Natural killer cell treated with Interleukin-12 subunit alpha and Interleukin-12 subunit beta and Interleukin-15 and Interleukin-18, amount 100 ng/mL, for 72 hours (primary cell): ENCODE results near the gene GSX2. TPM values are rescaled to one million over a fixed set of nuclear protein-coding genes. Genes with fewer than 3 reads are reported as not detected.
"Not testable (repeated sequence)": the region's sequence is repeated elsewhere in the genome, so short reads cannot be mapped to it uniquely, and the experiment has no call there.

Experiments
- ATAC-seq, 2 donors: fragments of 150-1000 bp; cut with Tn5 transposase in 1 of 2; sonication (Bioruptor Pico), chemical (Tn5 transposase) in 1 of 2; 2 replicates each; pipeline ENCODE4 v1.10.0; 2021
- DNase-seq: peaks from one replicate; pipeline ENCODE4 v3.0.0; 2022; ENCODE audit warnings: low spot score
- H3K27ac Mint-ChIP-seq, 2 donors: 1 replicate in 1 of 2; 2 replicates in 1 of 2; pipeline ENCODE4 v1.8.0; 2022; ENCODE audit warnings: mixed read lengths in 2 of 2, mild to moderate bottlenecking in 1 of 2, moderate library complexity in 1 of 2
- H3K27me3 Mint-ChIP-seq, 2 donors: 1 replicate in 1 of 2; 2 replicates in 1 of 2; pipeline ENCODE4 v1.8.0; 2022; ENCODE audit warnings: mixed read lengths in 2 of 2
- H3K36me3 Mint-ChIP-seq: one replicate; pipeline ENCODE4 v1.8.0; 2022; ENCODE audit warnings: mixed read lengths
- H3K4me1 Mint-ChIP-seq, 2 donors: 1 replicate in 1 of 2; 2 replicates in 1 of 2; pipeline ENCODE4 v1.8.0; 2022; ENCODE audit warnings: low read depth in 2 of 2, mixed read lengths in 2 of 2, mild to moderate bottlenecking in 1 of 2
- H3K4me3 Mint-ChIP-seq: one replicate; pipeline ENCODE4 v1.8.0; 2022; ENCODE audit warnings: mixed read lengths
- H3K9me3 Mint-ChIP-seq: 2 replicates; pipeline ENCODE4 v1.8.0; 2022; ENCODE audit warnings: mixed read lengths
- total RNA-seq, 2 donors: library from RNA; stranded (reverse); gene quantifications; one replicate each; pipeline ENCODE4 v1.2.3, GENCODE V29; 2022

GSX2 gene
- total RNA-seq, 2 donors from 2014 or later: not detected

GRCh38 chr4:54101190-54102041, 1.5 kb downstream of the GSX2 start:
- no peak for DNase-seq
- peak overlapping the region; percentile 34 for H3K4me3 Mint-ChIP-seq
- no peaks in the 10 kb centered on the region for H3K9me3 Mint-ChIP-seq
- no peak for ATAC-seq
- H3K27me3 Mint-ChIP-seq: peaks cover 58 to 77% of the 10 kb centered on the region in 2 donors
- H3K27ac Mint-ChIP-seq: no peak overlapping the region
- peaks cover 8 to 21% of the 10 kb centered on the region in 2 donors for H3K4me1 Mint-ChIP-seq
- H3K36me3 Mint-ChIP-seq: no peaks in the 10 kb centered on the region

GRCh38 chr4:54102531-54103106, 2.7 kb downstream of the GSX2 start:
- Mint-ChIP-seq H3K27me3 (peaks cover 57 to 77% of the 10 kb centered on the region in 2 donors), H3K4me1 (peaks cover 10 to 26% of the 10 kb centered on the region in 2 donors), H3K9me3 (no peaks in the 10 kb centered on the region), H3K36me3 (no peaks in the 10 kb centered on the region), H3K4me3 (no peak overlapping the region), H3K27ac (no peak overlapping the region)
- no peak for ATAC-seq
- no peak for DNase-seq

DNA sequence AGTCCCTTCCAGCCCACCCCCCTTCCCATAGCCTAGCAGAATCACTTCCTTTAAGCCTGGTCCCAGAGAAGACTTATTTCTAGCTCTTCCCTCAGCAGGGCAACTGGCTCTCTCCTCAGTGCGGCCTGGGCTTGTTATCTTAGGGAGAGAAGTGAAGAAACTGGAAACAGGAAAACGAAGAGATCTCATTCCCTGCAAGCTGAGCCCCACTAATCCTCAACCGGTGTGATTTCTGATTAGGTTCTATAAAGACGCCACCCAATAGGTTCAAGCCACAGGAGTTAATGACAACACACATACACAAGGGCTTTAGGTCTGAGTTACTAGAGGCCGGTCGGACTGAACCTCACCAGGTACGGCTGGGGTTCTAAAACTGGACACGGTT, 3.2 kb downstream of the GSX2 start:
- H3K4me3 Mint-ChIP-seq: no peak overlapping the region
- no peak for DNase-seq
- peaks cover 56 to 77% of the 10 kb centered on the region in 2 donors for H3K27me3 Mint-ChIP-seq
- ATAC-seq: no peak
- peaks cover 14 to 29% of the 10 kb centered on the region in 2 donors for H3K4me1 Mint-ChIP-seq
- H3K27ac Mint-ChIP-seq: no peak overlapping the region
- no peaks in the 10 kb centered on the region for H3K9me3 Mint-ChIP-seq
- H3K36me3 Mint-ChIP-seq: no peaks in the 10 kb centered on the region

DNA sequence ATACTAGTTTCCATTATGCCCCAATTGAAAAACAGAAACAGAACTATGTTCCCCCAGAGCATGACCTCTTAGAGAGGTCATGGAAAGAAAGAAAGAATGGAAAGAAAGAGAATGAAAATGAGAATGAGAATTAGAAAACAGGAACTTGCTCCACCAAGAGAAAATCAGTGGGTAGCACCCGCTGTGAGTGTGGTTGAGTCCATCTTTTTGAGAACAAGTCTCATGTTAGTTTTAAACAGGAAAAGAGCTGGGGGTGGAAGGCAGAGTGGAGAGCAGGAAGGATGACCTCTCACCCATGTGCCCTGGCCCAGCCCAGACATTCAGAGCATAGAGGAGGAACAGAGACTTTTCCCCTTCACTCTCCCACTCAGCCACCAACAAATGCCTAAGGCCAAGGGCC, 4.9 kb downstream of the GSX2 start:
- no peaks in the 10 kb centered on the region for H3K9me3 Mint-ChIP-seq
- DNase-seq: no peak
- H3K27me3 Mint-ChIP-seq: peaks cover 56 to 74% of the 10 kb centered on the region in 2 donors
- ATAC-seq: no peak
- H3K36me3 Mint-ChIP-seq: no peaks in the 10 kb centered on the region
- no peak overlapping the region for H3K27ac Mint-ChIP-seq
- H3K4me1 Mint-ChIP-seq: peaks cover 18 to 24% of the 10 kb centered on the region in 2 donors
- H3K4me3 Mint-ChIP-seq: no peak overlapping the region

DNA sequence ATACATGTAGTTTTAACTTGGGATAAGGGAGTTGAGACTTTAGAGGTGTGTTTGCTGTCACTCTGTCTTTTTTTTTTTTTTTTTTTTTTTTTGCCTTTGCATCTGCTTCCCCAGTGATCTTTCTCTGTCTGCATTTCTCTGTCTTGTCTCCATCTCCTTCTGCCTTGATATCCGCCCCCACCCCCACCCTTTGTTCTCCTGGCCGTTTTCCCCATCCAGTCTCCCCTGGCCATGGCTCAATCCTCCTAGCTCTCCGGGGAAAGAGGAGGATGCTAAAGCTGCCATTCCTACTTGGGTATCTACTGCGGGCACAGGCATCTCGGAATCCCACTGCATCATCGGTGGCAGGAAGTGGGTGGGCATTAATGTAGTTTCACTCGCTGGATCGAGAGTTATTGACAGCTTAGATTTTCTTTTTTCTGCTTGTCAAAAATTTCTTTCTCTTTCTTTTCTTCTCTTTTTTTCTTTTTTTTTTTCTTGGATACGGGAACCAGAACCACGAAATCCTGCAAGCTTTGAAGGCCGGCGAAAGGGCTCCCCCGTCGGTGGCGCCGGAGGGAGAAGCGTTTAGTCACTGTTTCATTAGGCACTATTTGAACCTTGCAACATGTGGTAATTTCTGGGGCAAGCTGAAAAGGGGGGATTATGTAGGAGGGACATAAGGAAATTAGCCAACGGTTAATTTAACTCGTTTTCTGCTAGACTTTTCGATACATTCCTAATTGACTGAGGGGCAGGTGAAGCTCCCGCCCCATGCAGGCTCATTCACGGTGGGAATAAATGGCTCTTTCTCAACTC, 8.2 kb downstream of the GSX2 start:
- no peak for ATAC-seq
- H3K27ac Mint-ChIP-seq: no peak overlapping the region
- peaks cover 57 to 79% of the 10 kb centered on the region in 2 donors for H3K27me3 Mint-ChIP-seq
- H3K4me3 Mint-ChIP-seq: peak overlapping the region; percentile 65
- DNase-seq: no peak
- no peaks in the 10 kb centered on the region for H3K36me3 Mint-ChIP-seq
- peaks cover 14 to 15% of the 10 kb centered on the region in 2 donors for H3K4me1 Mint-ChIP-seq
- no peaks in the 10 kb centered on the region for H3K9me3 Mint-ChIP-seq

DNA sequence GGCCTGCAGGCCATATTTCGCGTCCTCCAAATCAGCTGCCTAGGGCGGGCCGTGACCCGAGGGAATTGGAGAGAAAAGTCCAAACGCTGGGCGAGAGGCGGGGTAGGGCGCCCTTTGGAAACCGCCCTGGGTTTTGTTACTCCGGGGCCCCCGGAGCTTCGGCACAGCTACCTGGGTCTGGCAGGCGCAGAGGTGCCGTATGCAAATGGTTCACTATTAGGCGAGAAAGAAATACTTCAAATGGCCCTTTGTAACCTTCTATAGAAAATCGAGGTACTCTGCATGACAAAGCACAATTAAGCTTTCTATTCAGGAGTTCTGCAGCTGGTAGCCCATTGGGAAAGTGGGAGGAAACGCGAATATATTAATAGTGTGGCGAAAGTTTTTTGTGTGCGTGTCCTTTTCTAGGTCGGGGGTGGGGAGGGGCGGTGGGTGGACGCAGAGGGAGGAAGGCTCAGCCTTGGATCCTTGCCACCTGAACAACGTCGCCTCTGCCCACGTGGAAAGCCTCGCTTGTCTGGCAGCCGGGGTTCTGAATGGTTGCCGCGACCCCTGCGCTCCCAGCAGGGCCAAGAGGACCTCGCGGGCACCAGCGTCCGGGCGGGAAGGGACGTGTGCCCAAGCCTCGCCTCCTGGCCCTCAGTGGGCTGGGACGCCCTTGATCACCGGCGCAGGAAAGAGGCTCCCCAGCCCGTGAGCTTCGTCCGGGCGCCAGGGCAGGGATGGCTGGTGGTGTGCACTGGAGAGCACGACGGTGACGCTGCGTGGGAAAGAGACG, 9.5 kb downstream of the GSX2 start:
- peaks cover 54 to 74% of the 10 kb centered on the region in 2 donors for H3K27me3 Mint-ChIP-seq

GRCh38 chr4:54110019-54110416, 10.1 kb downstream of the GSX2 start:
- DNase-seq: no peak
- H3K27ac Mint-ChIP-seq: no peak overlapping the region

More for the DNA sequence above, 9.5 kb downstream of the GSX2 start:
- peaks cover 14 to 15% of the 10 kb centered on the region in 2 donors for H3K4me1 Mint-ChIP-seq
- no peaks in the 10 kb centered on the region for H3K36me3 Mint-ChIP-seq
- no peaks in the 10 kb centered on the region for H3K9me3 Mint-ChIP-seq
- DNase-seq: no peak
- ATAC-seq: no peak
- no peak overlapping the region for H3K27ac Mint-ChIP-seq
- H3K4me3 Mint-ChIP-seq: no peak overlapping the region

DNA sequence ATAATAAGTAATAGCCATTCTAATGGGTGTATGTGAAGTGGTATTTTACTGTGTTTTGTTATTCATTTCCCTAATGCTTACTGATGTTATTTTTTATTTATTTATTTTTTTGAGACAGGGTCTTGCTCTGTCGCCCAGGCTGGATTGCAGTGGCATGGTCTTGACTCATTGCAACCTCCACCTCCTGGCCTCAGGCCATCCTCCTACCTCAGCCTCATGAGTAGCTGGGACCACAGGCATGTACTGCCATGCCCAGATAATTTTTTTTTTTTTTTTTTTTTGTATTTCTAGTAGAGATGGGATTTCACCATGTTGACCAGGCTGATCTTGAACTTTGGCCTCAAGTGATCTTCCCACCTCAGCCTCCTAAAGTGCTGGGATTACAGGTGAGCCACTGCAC, 13.2 kb downstream of the GSX2 start:
- not testable (repeated sequence) for DNase-seq, H3K4me1 Mint-ChIP-seq, H3K4me3 Mint-ChIP-seq, H3K27ac Mint-ChIP-seq, H3K36me3 Mint-ChIP-seq, H3K9me3 Mint-ChIP-seq, ATAC-seq
- peaks cover 36 to 56% of the 10 kb centered on the region in 2 donors for H3K27me3 Mint-ChIP-seq

More at GRCh38 chr4:54110019-54110416, 10.1 kb downstream of the GSX2 start:
- ATAC-seq: no peak
- Mint-ChIP-seq H3K36me3 (no peaks in the 10 kb centered on the region), H3K9me3 (no peaks in the 10 kb centered on the region), H3K4me1 (peaks cover 14 to 15% of the 10 kb centered on the region in 2 donors), H3K27me3 (peaks cover 48 to 71% of the 10 kb centered on the region in 2 donors), H3K4me3 (no peak overlapping the region)

- H3K9me3 Mint-ChIP-seq, H3K4me3 Mint-ChIP-seq, H3K4me1 Mint-ChIP-seq, DNase-seq, H3K36me3 Mint-ChIP-seq, ATAC-seq, H3K27ac Mint-ChIP-seq: not testable (repeated sequence)
- H3K27me3 Mint-ChIP-seq: peaks cover 16 to 42% of the 10 kb centered on the region in 2 donors
Observed at GRCh38 chr4:54116246-54116645, 16.3 kb downstream of the GSX2 start.

DNA sequence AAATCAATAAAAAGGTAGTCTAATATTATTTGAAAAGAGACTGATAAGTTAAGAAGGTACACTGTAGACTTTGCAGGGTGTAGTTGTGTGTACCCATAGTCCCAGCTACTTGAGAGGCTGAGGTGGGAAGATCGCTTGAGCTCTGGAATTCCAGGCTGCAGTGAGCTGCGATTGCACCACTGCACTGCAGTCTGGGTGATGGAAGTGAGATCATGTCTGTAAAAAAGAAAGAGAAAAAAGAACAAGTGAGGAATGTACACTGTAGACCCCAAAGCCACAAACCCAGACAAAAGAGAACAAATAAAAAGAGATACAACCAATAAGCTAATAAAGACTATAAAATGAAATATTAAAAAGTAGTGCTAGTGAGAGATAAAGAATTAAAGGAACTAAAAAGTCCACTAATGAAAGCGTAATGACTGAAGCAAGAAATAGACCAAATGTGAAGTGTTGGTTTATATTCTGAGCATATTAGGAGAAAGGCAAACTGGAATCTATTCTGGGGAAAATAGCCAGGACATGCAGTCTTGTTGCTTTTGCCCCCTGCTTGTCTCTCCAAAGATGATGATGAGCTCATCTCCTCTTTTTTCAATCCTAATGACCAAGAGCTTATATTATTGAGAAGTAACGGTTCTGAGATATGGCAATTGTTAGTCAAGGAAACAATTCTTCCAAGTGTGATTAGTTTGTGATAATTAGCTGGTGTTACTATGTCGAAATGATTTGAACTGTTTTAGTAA, 19.1 kb downstream of the GSX2 start:
- Mint-ChIP-seq H3K36me3 (no peaks in the 10 kb centered on the region), H3K27ac (no peak overlapping the region), H3K4me3 (no peak overlapping the region), H3K27me3 (peaks cover 12 to 34% of the 10 kb centered on the region in 2 donors), H3K4me1 (no peaks in the 10 kb centered on the region), H3K9me3 (no peaks in the 10 kb centered on the region)
- DNase-seq (no peak), ATAC-seq (no peak)

DNA sequence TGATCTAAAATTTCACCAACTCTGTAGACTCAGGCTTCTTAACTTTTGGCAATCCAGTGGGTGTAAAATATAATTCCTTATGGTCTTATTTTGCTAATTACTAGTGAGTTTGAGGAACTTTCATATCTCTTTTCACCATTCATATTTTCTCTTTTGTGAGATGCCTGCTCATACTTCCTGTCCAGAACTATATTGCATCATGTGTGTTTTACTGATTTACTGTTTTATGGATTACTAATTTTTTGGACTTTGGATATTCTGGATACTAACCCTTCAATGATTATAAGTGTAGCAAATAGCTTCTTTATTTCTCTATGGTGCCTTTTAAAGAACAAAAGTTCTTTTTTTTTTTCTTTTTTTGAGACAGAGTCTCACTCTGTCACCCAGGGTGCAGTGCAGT, 20.6 kb downstream of the GSX2 start:
- H3K9me3 Mint-ChIP-seq: no peaks in the 10 kb centered on the region
- peaks cover 8 to 27% of the 10 kb centered on the region in 2 donors for H3K27me3 Mint-ChIP-seq
- H3K4me3 Mint-ChIP-seq: no peak overlapping the region
- H3K4me1 Mint-ChIP-seq: no peaks in the 10 kb centered on the region
- no peak overlapping the region for H3K27ac Mint-ChIP-seq
- DNase-seq (no peak), ATAC-seq (no peak)
- no peaks in the 10 kb centered on the region for H3K36me3 Mint-ChIP-seq

DNA sequence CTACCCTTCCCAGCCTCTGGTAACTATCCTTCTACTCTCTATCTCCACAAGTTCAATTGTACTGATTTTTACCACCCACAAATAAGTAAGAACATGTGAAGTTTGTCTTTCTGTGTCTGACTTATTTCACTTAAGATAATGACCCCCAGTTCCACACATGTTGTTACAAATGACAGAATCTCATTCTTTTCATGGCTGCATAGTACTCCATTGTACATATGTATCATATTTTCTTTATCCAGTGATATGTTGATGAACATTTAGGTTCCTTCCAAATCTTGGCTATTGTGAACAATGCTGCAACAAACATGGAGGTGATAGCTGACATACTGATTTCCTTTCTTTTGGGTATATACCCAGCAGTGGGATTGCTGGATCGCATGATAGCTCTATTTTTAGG, 27.7 kb downstream of the GSX2 start:
- no peaks in the 10 kb centered on the region for H3K4me1 Mint-ChIP-seq
- no peak overlapping the region for H3K4me3 Mint-ChIP-seq
- no peak for ATAC-seq
- no peak for DNase-seq
- H3K27me3 Mint-ChIP-seq: peaks cover 15 to 29% of the 10 kb centered on the region in 2 donors
- no peak overlapping the region for H3K27ac Mint-ChIP-seq
- H3K9me3 Mint-ChIP-seq: peaks cover 8% of the 10 kb centered on the region
- peaks cover 22% of the 10 kb centered on the region for H3K36me3 Mint-ChIP-seq

- H3K27me3 Mint-ChIP-seq: peaks cover 14 to 36% of the 10 kb centered on the region in 2 donors
- H3K9me3 Mint-ChIP-seq, DNase-seq, H3K4me1 Mint-ChIP-seq, ATAC-seq, H3K27ac Mint-ChIP-seq, H3K4me3 Mint-ChIP-seq: not testable (repeated sequence)
- H3K36me3 Mint-ChIP-seq: peaks cover 22% of the 10 kb centered on the region
Observed at GRCh38 chr4:54128694-54129093, 28.7 kb downstream of the GSX2 start.
